H1 (cell line): ENCODE data around the gene GPS2. TPM values are rescaled to one million over a fixed set of nuclear protein-coding genes. Genes with fewer than 3 reads are reported as not detected.

ENCODE experiments used
- CHD7 ChIP-seq: fragments of 300-600 bp; sonication (generic); IDR thresholded peaks from 2 replicates; pipeline ENCODE4 v1.7.1; 2012; ENCODE audit warnings: low read length, moderate library complexity, mild to moderate bottlenecking, inconsistent platforms; ENCODE audit not compliant: insufficient replicate concordance
- CREB1 ChIP-seq: IDR thresholded peaks from 2 replicates; pipeline ENCODE4 v1.6.1; 2012; ENCODE audit warnings: inconsistent platforms
- POLR2AphosphoS5 ChIP-seq: IDR thresholded peaks from 2 replicates; pipeline ENCODE4 v1.6.1; 2011; ENCODE audit warnings: low read depth, low read length
- RBBP5 ChIP-seq: IDR thresholded peaks from 2 replicates; pipeline ENCODE4 v1.7.1; 2012; ENCODE audit warnings: low read depth, mild to moderate bottlenecking, inconsistent platforms, low read length, moderate library complexity, borderline replicate concordance
- SIN3A ChIP-seq, 2 experiments: IDR thresholded peaks in 1 of 2; conservative IDR thresholded peaks in 1 of 2; 2 replicates each; pipeline ENCODE4 v1.6.1; 2011 to 2012; ENCODE audit warnings: low read length in 2 of 2, improper control_type of control experiment in 1 of 2, low read depth in 1 of 2, mild to moderate bottlenecking in 1 of 2
- SIRT6 ChIP-seq: IDR thresholded peaks from one replicate; pipeline ENCODE4 v1.7.1; 2012; ENCODE audit warnings: low read length, inconsistent platforms
- YY1 ChIP-seq: IDR thresholded peaks from 2 replicates; pipeline ENCODE4 v1.6.1; 2011; ENCODE audit warnings: low read depth, mild to moderate bottlenecking, low read length
- polyA plus RNA-seq, 7 experiments: library from polyadenylated mRNA; depleted of rRNA in 3 of 7; stranded (reverse) in 5 of 7; unstranded in 2 of 7; fragments of >200 nt in 5 of 7; fragments of 200-250 nt in 2 of 7; gene quantifications; 1 replicate in 5 of 7; 2 replicates in 1 of 7; 4 replicates in 1 of 7; pipeline versions ENCODE4 v1.2.1 to v1.2.3, GENCODE V29; 2011 to 2013; ENCODE audit warnings: missing spikeins in 2 of 7, mixed read lengths in 2 of 7
- total RNA-seq: library from RNA; stranded (reverse); fragmentation: NEBNext Ultra II Directional; extraction: Animal tissue kit (Norgen Biotek cat#: 25700); gene quantifications from 2 replicates; pipeline ENCODE4 v1.2.1, GENCODE V29; 2021

The GPS2 gene
- total and polyA plus RNA-seq, 2 of the 8 experiments (the other 6 are each of a cell fraction or from before 2014, with no cell fraction given) = 67.0 to 152 TPM

GRCh38 chr17:7279448-7279847, 35.7 kb downstream of the GPS2 start (continued):
- TF ChIP-seq CHD7 (no peak), RBBP5 (no peak), SIN3A (conservative IDR thresholded peaks at IDR 0.05 in 1 of 2, IDR thresholded peaks at IDR 0.05 in 1 of 2; ENCODE audit: low read depth in 1 of 2, low read length in 2 of 2) (no peak), YY1 (no peak), POLR2AphosphoS5 (no peak), SIRT6 (no peak), CREB1 (no peak)
